ENCODE measurements around the gene IMPA2.

DNA sequence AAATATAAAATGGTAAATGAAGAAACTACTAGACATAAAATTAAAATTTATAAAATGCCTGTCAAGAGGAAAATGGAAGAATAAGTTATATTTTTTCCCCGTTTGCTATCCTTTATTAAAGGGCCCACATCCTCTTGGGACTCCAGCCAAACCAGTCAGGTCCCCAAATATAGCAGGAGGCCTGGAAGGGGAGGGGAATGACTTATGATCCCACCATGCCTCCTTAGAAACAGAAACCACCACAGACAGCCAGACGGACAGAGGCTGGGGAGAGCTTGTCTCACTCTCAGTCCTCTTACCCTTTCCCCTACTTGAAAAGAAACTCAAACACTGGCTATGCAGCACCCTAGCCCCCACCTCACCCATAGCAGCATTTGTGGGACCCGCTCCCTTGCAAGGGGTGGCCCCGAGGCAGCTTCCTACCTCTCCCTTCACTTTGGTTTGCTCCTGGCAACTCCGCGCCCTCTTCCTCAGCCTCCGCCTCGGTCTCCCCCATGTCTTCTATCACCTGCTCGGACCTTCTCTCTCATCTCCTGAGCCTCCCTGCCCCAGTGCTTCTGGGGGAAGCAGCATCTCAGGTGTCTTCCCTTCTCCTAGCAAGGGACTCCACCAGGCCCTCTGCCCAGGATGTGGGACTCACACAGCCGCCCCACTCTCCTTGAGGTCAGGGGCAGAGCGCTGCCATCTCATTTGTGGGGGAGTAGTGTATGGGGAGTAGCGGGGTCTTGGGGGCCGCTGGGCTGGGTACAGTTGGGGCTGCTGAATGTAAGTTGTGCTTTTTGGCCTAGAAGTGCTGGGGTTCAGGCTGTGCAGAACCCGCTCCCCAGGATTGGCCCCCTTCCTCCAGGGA lies 75.0 kb downstream of the IMPA2 start:
- TF ChIP-seq, protein P1, sequence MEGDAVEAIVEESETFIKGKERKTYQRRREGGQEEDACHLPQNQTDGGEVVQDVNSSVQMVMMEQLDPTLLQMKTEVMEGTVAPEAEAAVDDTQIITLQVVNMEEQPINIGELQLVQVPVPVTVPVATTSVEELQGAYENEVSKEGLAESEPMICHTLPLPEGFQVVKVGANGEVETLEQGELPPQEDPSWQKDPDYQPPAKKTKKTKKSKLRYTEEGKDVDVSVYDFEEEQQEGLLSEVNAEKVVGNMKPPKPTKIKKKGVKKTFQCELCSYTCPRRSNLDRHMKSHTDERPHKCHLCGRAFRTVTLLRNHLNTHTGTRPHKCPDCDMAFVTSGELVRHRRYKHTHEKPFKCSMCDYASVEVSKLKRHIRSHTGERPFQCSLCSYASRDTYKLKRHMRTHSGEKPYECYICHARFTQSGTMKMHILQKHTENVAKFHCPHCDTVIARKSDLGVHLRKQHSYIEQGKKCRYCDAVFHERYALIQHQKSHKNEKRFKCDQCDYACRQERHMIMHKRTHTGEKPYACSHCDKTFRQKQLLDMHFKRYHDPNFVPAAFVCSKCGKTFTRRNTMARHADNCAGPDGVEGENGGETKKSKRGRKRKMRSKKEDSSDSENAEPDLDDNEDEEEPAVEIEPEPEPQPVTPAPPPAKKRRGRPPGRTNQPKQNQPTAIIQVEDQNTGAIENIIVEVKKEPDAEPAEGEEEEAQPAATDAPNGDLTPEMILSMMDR (IDR thresholded peaks at IDR 0.05): no peak
- TF ChIP-seq POLR2A (IDR thresholded peaks at IDR 0.05): no peak
